Progenitor cell of endocrine pancreas (in vitro differentiated cells): Measurements from ENCODE around the gene ZSCAN1. TPM values are rescaled to one million over a fixed set of nuclear protein-coding genes. Genes with fewer than 3 reads are reported as not detected.
"Not testable (repeated sequence)": the region's sequence is repeated elsewhere in the genome, so short reads cannot be mapped to it uniquely, and the experiment has no call there.

ENCODE experiments used
- DNase-seq: peaks from one replicate; pipeline ENCODE4 v3.0.0; 2021; ENCODE audit warnings: low spot score; ENCODE audit not compliant: unreplicated experiment
- H3K27ac Mint-ChIP-seq: 2 replicates; pipeline ENCODE4 v1.8.0; 2021; ENCODE audit warnings: mild to moderate bottlenecking, moderate library complexity, mixed read lengths
- H3K27me3 Mint-ChIP-seq: 2 replicates; pipeline ENCODE4 v1.8.0; 2021; ENCODE audit warnings: mixed read lengths
- H3K36me3 Mint-ChIP-seq: 2 replicates; pipeline ENCODE4 v1.8.0; 2022; ENCODE audit warnings: mixed read lengths; ENCODE audit not compliant: insufficient read depth
- H3K4me1 Mint-ChIP-seq: 2 replicates; pipeline ENCODE4 v1.8.0; 2021; ENCODE audit warnings: low read depth, mixed read lengths
- H3K4me3 Mint-ChIP-seq: 2 replicates; pipeline ENCODE4 v1.8.0; 2021; ENCODE audit warnings: low read depth, mild to moderate bottlenecking, moderate library complexity, mixed read lengths
- H3K9me3 Mint-ChIP-seq: 2 replicates; pipeline ENCODE4 v1.8.0; 2021; ENCODE audit warnings: low read depth, mixed read lengths
- total RNA-seq: library from RNA; stranded (reverse); gene quantifications from 2 replicates; pipeline ENCODE4 v1.2.1, GENCODE V29; 2021
- TF ChIP-seq, protein P1 (sequence below): fragments of 200-600 bp; sonication (generic); IDR thresholded peaks from one replicate; pipeline ENCODE4 v1.5.0; 2021; ENCODE audit warnings: antibody characterized with exemption, mild to moderate bottlenecking; ENCODE audit not compliant: unreplicated experiment

The ZSCAN1 gene
- total RNA-seq, 1 donor from 2014 or later = 4.8 TPM

DNA sequence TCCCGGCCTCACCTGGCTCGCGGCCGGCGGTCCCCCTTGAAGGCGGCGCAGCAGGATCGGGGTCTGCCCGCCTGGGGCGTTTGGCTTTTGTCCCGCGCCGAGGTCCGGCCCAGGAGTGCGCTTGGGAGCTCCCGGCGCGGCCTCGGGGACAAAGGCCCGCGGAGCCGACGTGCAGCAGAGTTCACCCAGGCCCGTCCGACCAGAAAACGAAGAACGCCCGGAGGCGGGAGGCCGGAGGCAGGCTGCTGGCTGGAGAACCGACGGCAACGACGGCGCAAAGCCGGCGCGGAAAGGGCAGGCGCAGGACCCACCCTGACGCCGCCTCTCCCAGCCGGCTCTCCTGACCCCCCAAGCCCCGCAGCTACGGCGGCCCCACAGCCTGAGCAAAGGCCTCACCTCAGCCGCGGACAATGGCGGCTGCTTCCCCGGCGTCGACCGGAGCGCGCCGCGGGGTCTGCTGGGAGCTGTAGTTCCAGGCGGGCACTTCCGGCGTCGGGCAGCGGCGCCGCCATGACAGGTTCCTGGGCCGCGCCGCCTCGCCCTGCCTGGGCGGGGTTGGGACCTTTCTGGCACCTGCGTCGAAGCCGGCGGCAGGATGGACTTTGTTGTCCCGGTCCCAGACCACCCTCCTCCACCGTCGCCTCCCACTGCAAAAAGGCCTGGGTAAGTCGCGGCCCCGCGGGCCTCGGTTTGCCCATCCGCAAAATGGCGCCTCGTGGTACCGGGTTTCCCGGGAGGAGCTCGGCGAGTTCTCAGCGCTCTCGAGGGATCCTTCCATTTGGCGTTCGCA lies 31.2 kb upstream of the ZSCAN1 start, which contains the start of gene ZNF606:
ZNF606 (minus strand) TSS at position 437 of the 790 bp plus-strand sequence. CDS start 1,501 bp downstream, outside the sequence.
- H3K36me3 Mint-ChIP-seq = peaks cover 90% of the 10 kb centered on the region
- no peaks in the 10 kb centered on the region for H3K27me3 Mint-ChIP-seq
- H3K4me3 Mint-ChIP-seq = peak within 1 kb of the TSS; percentile 87
- H3K9me3 Mint-ChIP-seq = peaks cover 60% of the 10 kb centered on the region
- DNase-seq = peak; percentile 71
- peak within 1 kb of the TSS; percentile 97 for H3K27ac Mint-ChIP-seq
- TF ChIP-seq, protein P1, sequence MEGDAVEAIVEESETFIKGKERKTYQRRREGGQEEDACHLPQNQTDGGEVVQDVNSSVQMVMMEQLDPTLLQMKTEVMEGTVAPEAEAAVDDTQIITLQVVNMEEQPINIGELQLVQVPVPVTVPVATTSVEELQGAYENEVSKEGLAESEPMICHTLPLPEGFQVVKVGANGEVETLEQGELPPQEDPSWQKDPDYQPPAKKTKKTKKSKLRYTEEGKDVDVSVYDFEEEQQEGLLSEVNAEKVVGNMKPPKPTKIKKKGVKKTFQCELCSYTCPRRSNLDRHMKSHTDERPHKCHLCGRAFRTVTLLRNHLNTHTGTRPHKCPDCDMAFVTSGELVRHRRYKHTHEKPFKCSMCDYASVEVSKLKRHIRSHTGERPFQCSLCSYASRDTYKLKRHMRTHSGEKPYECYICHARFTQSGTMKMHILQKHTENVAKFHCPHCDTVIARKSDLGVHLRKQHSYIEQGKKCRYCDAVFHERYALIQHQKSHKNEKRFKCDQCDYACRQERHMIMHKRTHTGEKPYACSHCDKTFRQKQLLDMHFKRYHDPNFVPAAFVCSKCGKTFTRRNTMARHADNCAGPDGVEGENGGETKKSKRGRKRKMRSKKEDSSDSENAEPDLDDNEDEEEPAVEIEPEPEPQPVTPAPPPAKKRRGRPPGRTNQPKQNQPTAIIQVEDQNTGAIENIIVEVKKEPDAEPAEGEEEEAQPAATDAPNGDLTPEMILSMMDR = no peak
- peaks cover 8% of the 10 kb centered on the region for H3K4me1 Mint-ChIP-seq

DNA sequence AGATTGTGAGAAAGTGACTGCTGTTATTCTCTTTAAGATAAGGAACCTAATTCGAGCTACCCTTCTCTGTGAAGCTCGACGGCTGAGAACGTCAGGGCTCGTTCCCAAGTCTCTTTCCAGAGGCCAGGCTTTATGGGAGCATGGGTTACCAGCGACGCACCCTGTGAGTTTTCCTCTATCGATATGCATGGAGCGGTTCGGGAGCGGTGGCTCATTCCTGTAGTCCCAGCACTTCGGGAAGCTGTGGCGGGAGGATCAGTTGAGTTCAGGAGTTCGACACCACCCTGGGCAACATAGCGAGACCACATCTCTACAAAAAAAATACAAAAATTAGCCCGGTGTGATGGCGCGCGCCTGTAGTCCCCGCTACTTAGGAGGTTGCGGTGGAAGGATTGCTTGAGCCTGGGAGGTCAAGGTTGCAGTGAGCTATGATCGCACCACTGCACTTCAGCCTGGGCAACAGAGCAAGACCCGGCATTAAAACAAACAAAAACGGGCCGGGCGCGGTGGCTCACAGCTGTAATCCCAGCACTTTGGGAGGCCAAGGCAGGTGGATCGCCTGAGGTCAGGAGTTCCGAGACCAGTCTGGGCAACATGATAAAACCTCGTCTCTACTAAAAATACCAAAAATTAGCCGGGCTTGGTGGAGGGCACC lies 30.5 kb upstream of the ZSCAN1 start:
- Mint-ChIP-seq H3K27ac (peak overlapping the region; percentile 94), H3K36me3 (peaks cover 88% of the 10 kb centered on the region), H3K27me3 (no peaks in the 10 kb centered on the region), H3K9me3 (peaks cover 58% of the 10 kb centered on the region), H3K4me3 (peak overlapping the region; percentile 87), H3K4me1 (peaks cover 8% of the 10 kb centered on the region)
- TF ChIP-seq, protein P1 = no peak
- no peak for DNase-seq

DNA sequence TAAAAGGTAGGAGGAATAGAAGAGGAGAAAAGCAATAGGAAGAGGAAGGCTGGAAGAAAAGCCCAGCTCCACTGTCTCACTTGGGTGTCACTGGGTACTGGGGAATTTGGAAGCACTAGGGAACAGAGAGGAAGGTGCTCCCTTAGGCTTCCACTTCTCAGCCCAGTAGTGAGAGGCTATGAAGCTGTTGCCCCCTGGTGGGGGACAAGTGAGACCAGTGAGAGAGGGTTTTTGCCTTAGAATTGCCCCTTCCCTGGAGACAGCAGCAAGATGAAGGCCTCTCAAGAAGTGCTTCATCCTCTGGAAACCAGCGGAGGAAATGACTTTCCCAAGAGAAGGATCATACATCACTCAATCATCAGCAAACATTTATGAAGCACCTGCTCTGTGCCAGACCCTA lies 26.5 kb upstream of the ZSCAN1 start:
- H3K9me3 Mint-ChIP-seq = peaks cover 56% of the 10 kb centered on the region
- no peaks in the 10 kb centered on the region for H3K4me1 Mint-ChIP-seq
- no peaks in the 10 kb centered on the region for H3K27me3 Mint-ChIP-seq
- peaks cover 74% of the 10 kb centered on the region for H3K36me3 Mint-ChIP-seq
- no peak for DNase-seq
- TF ChIP-seq, protein P1 = no peak
- no peak overlapping the region for H3K4me3 Mint-ChIP-seq
- no peak overlapping the region for H3K27ac Mint-ChIP-seq

DNA sequence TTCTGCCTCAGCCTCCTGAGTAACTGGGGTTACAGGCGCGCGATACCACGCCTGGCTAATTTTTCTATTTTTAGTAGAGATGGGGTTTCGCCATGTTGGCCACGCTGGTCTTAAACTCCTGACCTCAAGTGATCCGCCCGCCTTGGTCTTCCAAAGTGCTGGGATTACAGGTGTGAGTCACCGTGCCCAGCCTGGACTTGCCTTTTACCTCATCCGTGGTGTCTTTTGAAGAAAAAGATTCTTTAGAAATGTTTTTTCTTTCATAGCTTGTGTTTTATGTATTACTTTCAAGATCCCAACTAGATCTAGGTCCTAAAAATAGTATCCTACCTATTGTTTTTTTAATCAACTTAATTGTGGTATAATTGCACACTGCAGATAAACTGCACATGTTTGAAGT lies 24.9 kb upstream of the ZSCAN1 start:
- not testable (repeated sequence) for H3K4me1 Mint-ChIP-seq, H3K4me3 Mint-ChIP-seq, H3K27me3 Mint-ChIP-seq, DNase-seq
- peaks cover 79% of the 10 kb centered on the region for H3K36me3 Mint-ChIP-seq
- peaks cover 66% of the 10 kb centered on the region for H3K9me3 Mint-ChIP-seq
- peak overlapping the region; percentile 59 for H3K27ac Mint-ChIP-seq

DNA sequence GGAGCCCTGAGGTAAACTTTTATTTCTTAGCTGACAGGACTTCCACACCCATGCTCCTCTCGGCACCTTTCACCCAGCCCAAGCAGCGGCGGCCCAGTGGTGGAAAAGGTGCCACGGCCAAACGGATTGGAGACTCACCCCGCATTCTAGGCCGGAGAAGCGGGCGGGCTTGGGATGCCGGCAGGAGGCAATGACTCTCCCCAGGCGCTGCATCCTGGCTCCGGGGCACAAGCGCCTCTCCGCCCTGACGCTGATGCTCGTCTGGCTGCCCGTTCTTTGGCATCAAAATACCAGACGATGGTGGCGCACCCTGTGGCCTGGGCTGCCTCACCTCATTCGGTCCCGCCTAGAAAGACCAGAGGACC lies 24.5 kb upstream of the ZSCAN1 start:
- Mint-ChIP-seq H3K27ac (peak overlapping the region; percentile 59), H3K4me1 (no peaks in the 10 kb centered on the region), H3K4me3 (no peak overlapping the region), H3K36me3 (peaks cover 75% of the 10 kb centered on the region), H3K27me3 (no peaks in the 10 kb centered on the region), H3K9me3 (peaks cover 62% of the 10 kb centered on the region)
- TF ChIP-seq, protein P1 = no peak
- no peak for DNase-seq
